Panc1 (cell line): Measurements from ENCODE around the gene TCF3.

Experiments
- CTCF ChIP-seq: fragments of 450-650 bp; IDR thresholded peaks from 2 replicates; pipeline ENCODE4 v1.5.1; 2017; ENCODE audit warnings: mild to moderate bottlenecking
- POLR2AphosphoS5 ChIP-seq: IDR thresholded peaks from 2 replicates; pipeline ENCODE4 v1.6.1; 2012; ENCODE audit warnings: mild to moderate bottlenecking, low read depth, low read length, moderate library complexity
- SIN3A ChIP-seq: IDR thresholded peaks from 2 replicates; pipeline ENCODE4 v1.6.1; 2012; ENCODE audit warnings: low read depth, mild to moderate bottlenecking, low read length, moderate library complexity, borderline replicate concordance; ENCODE audit not compliant: insufficient read depth
- TCF7L2 ChIP-seq: IDR thresholded peaks from 2 replicates; pipeline ENCODE4 v1.6.1; 2011; ENCODE audit warnings: mild to moderate bottlenecking, low read depth, low read length, inconsistent platforms

- TF ChIP-seq POLR2AphosphoS5, result no peak
- TF ChIP-seq CTCF, result no peak
- TF ChIP-seq SIN3A, result no peak
- TF ChIP-seq TCF7L2, result no peak
Measured at GRCh38 chr19:1668486-1669270, 16.3 kb upstream of the TCF3 start.
